ENCODE measurements around the gene MAML2. TPM values are rescaled to one million over a fixed set of nuclear protein-coding genes. Genes with fewer than 3 reads are reported as not detected.

The MAML2 gene
- total RNA-seq, 4 donors from 2014 or later, result 19.0 to 36.4 (median 31.4) TPM

GRCh38 chr11:95989076-95989605, 353.9 kb downstream of the MAML2 start:
- DNase-seq, result no peak
- no peak overlapping the region for H3K4me3 ChIP-seq (replicated peaks in 1 of 3)
- 94 to 96% methylated on average over 2 of the region's 2 CpGs for WGBS, 2 donors

GRCh38 chr11:95985174-95985808, 357.7 kb downstream of the MAML2 start:
- Histone ChIP-seq H3K27me3 (no peaks in the 10 kb centered on the region), H3K4me3 (replicated peaks in 1 of 3) (no peak overlapping the region), H3K9me3 (no peaks in the 10 kb centered on the region), H3K36me3 (no peaks in the 10 kb centered on the region), H3K27ac (no peak overlapping the region), H3K4me1 (peaks cover 0 to 2% of the 10 kb centered on the region in 2 donors)
- TF ChIP-seq CTCF (IDR thresholded peaks at IDR 0.05), result no peak
- no peak for TF ChIP-seq POLR2A (IDR thresholded peaks at IDR 0.05)
- intact Hi-C loops (cut with DNase I), result no loop called here
- no peak for DNase-seq
- WGBS, 2 donors, result 92 to 100% methylated on average over 1 of the region's 1 CpG

More at GRCh38 chr11:95989076-95989605, 353.9 kb downstream of the MAML2 start:
- Histone ChIP-seq H3K27me3 (no peaks in the 10 kb centered on the region), H3K4me1 (peaks cover 33 to 38% of the 10 kb centered on the region in 2 donors), H3K27ac (peak overlapping the region in 1 of 3 donors; percentile 70), H3K9me3 (no peaks in the 10 kb centered on the region), H3K36me3 (no peaks in the 10 kb centered on the region)
- intact Hi-C loops (cut with DNase I), result no loop called here
- TF ChIP-seq CTCF (IDR thresholded peaks at IDR 0.05) (no peak), POLR2A (IDR thresholded peaks at IDR 0.05) (no peak)

- no peaks in the 10 kb centered on the region for H3K4me1 ChIP-seq
- 89 to 90% methylated on average over 2 of the region's 2 CpGs for WGBS, 2 donors
- peaks cover 0 to 6% of the 10 kb centered on the region in 2 donors for H3K36me3 ChIP-seq
- no peak overlapping the region for H3K27ac ChIP-seq
- DNase-seq, result no peak
- intact Hi-C loops (cut with DNase I), result no loop called here
- H3K9me3 ChIP-seq, result no peaks in the 10 kb centered on the region
- no peak for TF ChIP-seq CTCF (IDR thresholded peaks at IDR 0.05)
- no peak for TF ChIP-seq POLR2A (IDR thresholded peaks at IDR 0.05)
- H3K4me3 ChIP-seq (replicated peaks in 1 of 3), result no peak overlapping the region
- H3K27me3 ChIP-seq, result no peaks in the 10 kb centered on the region
These were observed 358.9 kb downstream of the MAML2 start for GRCh38 chr11:95984072-95984471.

GRCh38 chr11:95977534-95978174, 365.3 kb downstream of the MAML2 start:
- H3K4me3 ChIP-seq (replicated peaks in 1 of 3), result no peak overlapping the region
- no peaks in the 10 kb centered on the region for H3K4me1 ChIP-seq
- no peak for TF ChIP-seq POLR2A (IDR thresholded peaks at IDR 0.05)
- no peak for TF ChIP-seq CTCF (IDR thresholded peaks at IDR 0.05)
- no peak for DNase-seq
- intact Hi-C loops (cut with DNase I), result no loop called here
- WGBS, 2 donors, result 90 to 92% methylated on average over 6 of the region's 6 CpGs
- H3K27me3 ChIP-seq, result no peaks in the 10 kb centered on the region
- no peak overlapping the region for H3K27ac ChIP-seq
- peaks cover 0 to 12% of the 10 kb centered on the region in 2 donors for H3K36me3 ChIP-seq
- H3K9me3 ChIP-seq, result no peaks in the 10 kb centered on the region

- no peaks in the 10 kb centered on the region for H3K27me3 ChIP-seq
- H3K27ac ChIP-seq, result no peak overlapping the region
- peaks cover 0 to 12% of the 10 kb centered on the region in 2 donors for H3K36me3 ChIP-seq
- TF ChIP-seq POLR2A (IDR thresholded peaks at IDR 0.05) (no peak), CTCF (IDR thresholded peaks at IDR 0.05) (no peak)
- H3K9me3 ChIP-seq, result no peaks in the 10 kb centered on the region
- no peak for DNase-seq
- H3K4me3 ChIP-seq (replicated peaks in 1 of 3), result no peak overlapping the region
- intact Hi-C loops (cut with DNase I), result no loop called here
- H3K4me1 ChIP-seq, result no peaks in the 10 kb centered on the region
- 94 to 97% methylated on average over 2 of the region's 2 CpGs for WGBS, 2 donors
These were observed 366.4 kb downstream of the MAML2 start for GRCh38 chr11:95976550-95976949.
